Transverse colon (tissue), 4 donors: Measurements from ENCODE around the gene CCNI.
A peak's percentile ranks its signal among the peaks of the same experiment; 100 is the strongest.

ENCODE experiments used
- EP300 ChIP-seq: sonication (generic); formaldehyde crosslinking; IDR thresholded peaks from one replicate; pipeline ENCODE4 v1.6.1; 2017; ENCODE audit warnings: antibody characterized with exemption, low read depth
- POLR2A ChIP-seq: fragments of 450-650 bp; IDR thresholded peaks from one replicate; pipeline ENCODE4 v1.6.1; 2016; ENCODE audit warnings: antibody characterized with exemption, mild to moderate bottlenecking, moderate library complexity
- POLR2AphosphoS5 ChIP-seq, 3 donors: sonication (generic); formaldehyde crosslinking; IDR thresholded peaks; one replicate each; pipeline ENCODE4 v1.6.1; 2016; ENCODE audit warnings: antibody characterized with exemption in 3 of 3
- TF ChIP-seq, protein P1 (sequence below), 5 experiments: fragments of 200-600 bp in 3 of 5; fragments of 450-650 bp in 2 of 5; sonication (generic) in 3 of 5; IDR thresholded peaks; 1 replicate in 2 of 5; 2 replicates in 3 of 5; pipeline ENCODE4 v1.5.1; 2016 to 2017; ENCODE audit warnings: antibody characterized with exemption in 5 of 5, inconsistent platforms in 3 of 5, mild to moderate bottlenecking in 2 of 5, moderate library complexity in 1 of 5

DNA sequence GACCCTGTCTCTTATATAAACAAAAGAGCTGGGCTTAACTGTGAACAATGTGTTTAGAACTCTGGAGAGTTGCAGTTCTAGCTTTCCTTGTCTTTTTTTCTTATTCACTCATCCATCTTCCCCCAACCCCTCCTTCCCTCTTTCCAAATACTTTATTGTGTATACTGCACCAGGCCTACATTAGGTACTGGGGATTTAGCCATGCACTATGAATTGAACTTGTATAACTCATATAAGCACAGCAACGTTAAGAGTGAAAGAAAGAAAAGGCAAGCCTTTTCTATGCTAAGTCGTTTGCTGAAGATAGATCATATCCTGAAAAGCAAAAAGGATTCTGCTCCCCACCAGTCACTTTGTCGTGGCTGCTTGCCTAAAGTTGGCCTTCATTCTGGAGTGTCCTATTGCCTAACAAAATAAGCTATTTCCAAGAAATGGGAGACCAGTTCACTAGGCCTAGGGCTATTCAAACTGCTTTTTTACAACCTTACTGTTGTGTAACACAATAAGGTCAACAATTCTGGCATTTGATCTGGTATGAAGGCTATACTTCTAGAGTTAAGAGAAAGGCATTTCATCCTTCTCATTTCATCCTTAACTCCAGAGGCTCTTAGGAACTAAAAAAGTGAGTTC is 32.2 kb downstream of the CCNI start:
- TF ChIP-seq, protein P1, sequence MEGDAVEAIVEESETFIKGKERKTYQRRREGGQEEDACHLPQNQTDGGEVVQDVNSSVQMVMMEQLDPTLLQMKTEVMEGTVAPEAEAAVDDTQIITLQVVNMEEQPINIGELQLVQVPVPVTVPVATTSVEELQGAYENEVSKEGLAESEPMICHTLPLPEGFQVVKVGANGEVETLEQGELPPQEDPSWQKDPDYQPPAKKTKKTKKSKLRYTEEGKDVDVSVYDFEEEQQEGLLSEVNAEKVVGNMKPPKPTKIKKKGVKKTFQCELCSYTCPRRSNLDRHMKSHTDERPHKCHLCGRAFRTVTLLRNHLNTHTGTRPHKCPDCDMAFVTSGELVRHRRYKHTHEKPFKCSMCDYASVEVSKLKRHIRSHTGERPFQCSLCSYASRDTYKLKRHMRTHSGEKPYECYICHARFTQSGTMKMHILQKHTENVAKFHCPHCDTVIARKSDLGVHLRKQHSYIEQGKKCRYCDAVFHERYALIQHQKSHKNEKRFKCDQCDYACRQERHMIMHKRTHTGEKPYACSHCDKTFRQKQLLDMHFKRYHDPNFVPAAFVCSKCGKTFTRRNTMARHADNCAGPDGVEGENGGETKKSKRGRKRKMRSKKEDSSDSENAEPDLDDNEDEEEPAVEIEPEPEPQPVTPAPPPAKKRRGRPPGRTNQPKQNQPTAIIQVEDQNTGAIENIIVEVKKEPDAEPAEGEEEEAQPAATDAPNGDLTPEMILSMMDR (IDR thresholded peaks at IDR 0.05), result no peak
- TF ChIP-seq POLR2AphosphoS5 (IDR thresholded peaks at IDR 0.05) (peak in 1 of 3 donors; percentile 37), POLR2A (no peak), EP300 (no peak)
